ENCODE measurements around the gene TMCO4. TPM values are rescaled to one million over a fixed set of nuclear protein-coding genes. Genes with fewer than 3 reads are reported as not detected.

Gene TMCO4
- total and polyA plus RNA-seq, 2 of the 4 experiments (the other 2 are of a cell fraction) = 7.3 to 8.6 TPM

- Histone ChIP-seq H3K4me2 (ENCODE audit: low read depth, low read length) (no peak overlapping the region), H3K9me1 (ENCODE audit: insufficient read depth, low read length) (no peaks in the 10 kb centered on the region), H3K18ac (ENCODE audit: low read depth, low read length) (no peak overlapping the region), H3K4me1 (ENCODE audit: control insufficient read depth, insufficient read depth, low read length) (no peaks in the 10 kb centered on the region), H3K4me3 (ENCODE audit: insufficient read depth, low read depth, low read length) (no peak overlapping the region), H2BK5ac (ENCODE audit: low read depth, low read length, poor library complexity, severe bottlenecking) (no peak overlapping the region), H2BK20ac (ENCODE audit: low read depth, low read length) (no peak overlapping the region), H4K8ac (ENCODE audit: low read depth in 2 of 2, low read length in 2 of 2) (no peak overlapping the region), H2BK120ac (ENCODE audit: low read depth, low read length) (no peak overlapping the region), H3K27ac (ENCODE audit: insufficient read depth, low read length) (no peak overlapping the region), H3K56ac (ENCODE audit: extremely low read depth, insufficient read depth, low read length) (no peak overlapping the region), H2AK9ac (replicated peaks; ENCODE audit: low read depth, low read length, poor library complexity) (peak overlapping the region; percentile 13), H3K79me1 (ENCODE audit: low read depth in 1 of 2, low read length in 2 of 2) (no peaks in the 10 kb centered on the region), H2AFZ (replicated peaks; ENCODE audit: low read length, poor library complexity) (no peak overlapping the region), H3K27me3 (ENCODE audit: control insufficient read depth, insufficient read depth, low read length) (no peaks in the 10 kb centered on the region), H3K4ac (ENCODE audit: low read depth, low read length) (no peak overlapping the region), H3K14ac (replicated peaks; ENCODE audit: low read depth, low read length) (no peak overlapping the region), H2AK5ac (ENCODE audit: low read depth, low read length) (no peak overlapping the region), H2BK15ac (ENCODE audit: low read depth, low read length) (no peak overlapping the region), H4K5ac (ENCODE audit: low read depth, low read length) (no peak overlapping the region), H3K9ac (ENCODE audit: low read depth, low read length) (no peak overlapping the region), H3K23ac (ENCODE audit: low read depth, low read length) (no peak overlapping the region), H3K9me3 (ENCODE audit: control insufficient read depth, insufficient read depth, low read length) (no peaks in the 10 kb centered on the region), H3K36me3 (ENCODE audit: control insufficient read depth, insufficient read depth, low read length) (peaks cover 6% of the 10 kb centered on the region; the same call in 1 of the 2 replicates), H4K20me1 (ENCODE audit: insufficient read depth, low read length) (no peaks in the 10 kb centered on the region), H4K91ac (ENCODE audit: insufficient read depth, low read depth, low read length) (no peak overlapping the region)
- 90% methylated on average over 12 of the region's 14 CpGs; no CpG with 5 or more reads in 1 of the 2 experiments for whole genome bisulfite sequencing, 2 experiments (ENCODE audit: extremely low coverage in 2 of 2, insufficient read length in 1 of 2)
- intact Hi-C loops (cut with micrococcal nuclease) (no loop called here), dilution Hi-C loops (cut with HindIII; ENCODE audit: low sequenced_read_pairs, unreplicated experiment) (no loop called here), in situ Hi-C loops (cut with MboI; ENCODE audit: low sequenced_read_pairs) (no loop called here)
- no peak for TF ChIP-seq BHLHE40 (IDR thresholded peaks at IDR 0.05; ENCODE audit: low read depth, low read length)
- CTCF ChIA-PET = no interaction called here
- DNase-seq (no peak), ATAC-seq (ENCODE audit: low read depth) (no peak)
- POLR2A ChIA-PET (ENCODE audit: unreplicated experiment) = no interaction called here
- no TSS peak for BruUV-seq (replicated peaks)
Measured at GRCh38 chr1:19700079-19700777, 99.5 kb downstream of the TMCO4 start.
